GM15510 (cell line): ENCODE data around the gene C12orf42.

Experiments
- POLR2A ChIP-seq: IDR thresholded peaks from 3 replicates; pipeline ENCODE4 v1.6.1; 2011; ENCODE audit warnings: borderline replicate concordance; ENCODE audit not compliant: insufficient read length; ENCODE audit errors: extremely low read depth

The C12orf42 gene

GRCh38 chr12:103505371-103506236 is 9.8 kb upstream of the C12orf42 start:
- TF ChIP-seq POLR2A: no peak

- no peak for TF ChIP-seq POLR2A
Measured at GRCh38 chr12:103504606-103505005, 8.8 kb upstream of the C12orf42 start.

GRCh38 chr12:103503546-103504480 is 8.0 kb upstream of the C12orf42 start:
- no peak for TF ChIP-seq POLR2A

- TF ChIP-seq POLR2A: no peak
Measured at GRCh38 chr12:103501447-103501846, 5.7 kb upstream of the C12orf42 start.

- no peak for TF ChIP-seq POLR2A
Measured at GRCh38 chr12:103499571-103499970, 3.8 kb upstream of the C12orf42 start.

GRCh38 chr12:103498990-103499389 is 3.2 kb upstream of the C12orf42 start:
- TF ChIP-seq POLR2A: no peak

GRCh38 chr12:103494734-103495468 is 867 bp downstream of the C12orf42 start:
- TF ChIP-seq POLR2A: no peak

GRCh38 chr12:103494051-103494733 is 1.6 kb downstream of the C12orf42 start:
- no peak for TF ChIP-seq POLR2A

GRCh38 chr12:103493199-103493598 is 2.6 kb downstream of the C12orf42 start:
- TF ChIP-seq POLR2A: no peak

GRCh38 chr12:103482365-103482764 is 13.4 kb downstream of the C12orf42 start:
- TF ChIP-seq POLR2A: no peak

GRCh38 chr12:103475073-103475472 is 20.7 kb downstream of the C12orf42 start:
- no peak for TF ChIP-seq POLR2A

GRCh38 chr12:103470664-103471063 is 25.1 kb downstream of the C12orf42 start:
- TF ChIP-seq POLR2A: no peak

- no peak for TF ChIP-seq POLR2A
Measured at GRCh38 chr12:103469719-103470118, 26.0 kb downstream of the C12orf42 start.

- TF ChIP-seq POLR2A: no peak
Measured at GRCh38 chr12:103468837-103469236, 26.9 kb downstream of the C12orf42 start.
